Right atrium auricular region (tissue), 2 donors: ENCODE data around the gene PDGFRB. TPM values are rescaled to one million over a fixed set of nuclear protein-coding genes. Genes with fewer than 3 reads are reported as not detected.

Experiments used
- DNase-seq: peaks from one replicate; pipeline ENCODE4 v3.0.0-alpha.2; 2019; ENCODE audit warnings: low spot score
- H3K27ac ChIP-seq, 2 donors: fragments of 200-600 bp; sonication (generic); 1 replicate in 1 of 2; 2 replicates in 1 of 2; pipeline ENCODE4 v1.5.1; 2016 to 2019
- H3K27me3 ChIP-seq, 2 donors: fragments of 200-600 bp; sonication (generic); one replicate each; pipeline versions ENCODE4 v1.5.1 to v1.6.0; 2017 to 2019
- H3K36me3 ChIP-seq: fragments of 200-600 bp; sonication (generic); one replicate; pipeline ENCODE4 v1.5.1; 2016
- H3K4me1 ChIP-seq, 2 donors: fragments of 200-600 bp; sonication (generic); one replicate each; pipeline versions ENCODE4 v1.5.1 to v1.6.0; 2017 to 2019
- H3K4me3 ChIP-seq, 2 donors: fragments of 200-600 bp; sonication (generic); 1 replicate in 1 of 2; 2 replicates in 1 of 2; pipeline ENCODE4 v1.5.1; 2017 to 2019; ENCODE audit warnings: mild to moderate bottlenecking in 1 of 2, moderate library complexity in 1 of 2
- H3K9me3 ChIP-seq, 2 donors: fragments of 200-600 bp; sonication (generic); one replicate each; pipeline ENCODE4 v1.5.1; 2019
- CTCF ChIP-seq, 2 donors: fragments of 200-600 bp; sonication (generic); IDR thresholded peaks; one replicate each; pipeline ENCODE4 v1.5.1; 2019; ENCODE audit warnings: antibody characterized with exemption in 2 of 2
- total RNA-seq, 2 donors: library from RNA; depleted of rRNA; stranded (reverse); fragments of >200 nt; gene quantifications; one replicate each; pipeline ENCODE4 v1.1.0, GENCODE V29; 2016

The PDGFRB gene
- total RNA-seq, 2 donors from 2014 or later = 68.3 to 68.7 TPM

- Histone ChIP-seq H3K9me3 (no peaks in the 10 kb centered on the region), H3K36me3 (peaks cover 24% of the 10 kb centered on the region), H3K4me1 (peaks cover 0 to 76% of the 10 kb centered on the region in 2 donors), H3K4me3 (no peak overlapping the region), H3K27ac (peak overlapping the region in 1 of 2 donors; percentile 78), H3K27me3 (no peaks in the 10 kb centered on the region)
- DNase-seq = no peak
- TF ChIP-seq CTCF (IDR thresholded peaks at IDR 0.05) = no peak
Measured at GRCh38 chr5:150134198-150134588, 21.5 kb downstream of the PDGFRB start.

- DNase-seq = no peak
- TF ChIP-seq CTCF (IDR thresholded peaks at IDR 0.05) = no peak
- H3K9me3 ChIP-seq = no peaks in the 10 kb centered on the region
- H3K27ac ChIP-seq = peak overlapping the region in 1 of 2 donors; percentile 78
- H3K27me3 ChIP-seq = no peaks in the 10 kb centered on the region
- H3K4me3 ChIP-seq = no peak overlapping the region
- peaks cover 0 to 71% of the 10 kb centered on the region in 2 donors for H3K4me1 ChIP-seq
- peaks cover 29% of the 10 kb centered on the region for H3K36me3 ChIP-seq
Measured at GRCh38 chr5:150133581-150134197, 22.0 kb downstream of the PDGFRB start.

GRCh38 chr5:150132740-150133139 lies 22.9 kb downstream of the PDGFRB start:
- Histone ChIP-seq H3K4me1 (peaks cover 0 to 62% of the 10 kb centered on the region in 2 donors), H3K9me3 (no peaks in the 10 kb centered on the region), H3K4me3 (no peak overlapping the region), H3K36me3 (peaks cover 34% of the 10 kb centered on the region), H3K27me3 (no peaks in the 10 kb centered on the region), H3K27ac (peak overlapping the region; percentile 12 to 78)
- no peak for DNase-seq
- no peak for TF ChIP-seq CTCF (IDR thresholded peaks at IDR 0.05)

- no peaks in the 10 kb centered on the region for H3K27me3 ChIP-seq
- no peak for TF ChIP-seq CTCF (IDR thresholded peaks at IDR 0.05)
- H3K36me3 ChIP-seq = peaks cover 34% of the 10 kb centered on the region
- peaks cover 0 to 56% of the 10 kb centered on the region in 2 donors for H3K4me1 ChIP-seq
- H3K9me3 ChIP-seq = no peaks in the 10 kb centered on the region
- no peak overlapping the region for H3K4me3 ChIP-seq
- H3K27ac ChIP-seq = peak overlapping the region; percentile 12 to 78
- DNase-seq = no peak
Measured at GRCh38 chr5:150131978-150132694, 23.5 kb downstream of the PDGFRB start.

GRCh38 chr5:150131461-150131860 lies 24.2 kb downstream of the PDGFRB start:
- no peak overlapping the region for H3K4me3 ChIP-seq
- no peaks in the 10 kb centered on the region for H3K27me3 ChIP-seq
- peaks cover 0 to 49% of the 10 kb centered on the region in 2 donors for H3K4me1 ChIP-seq
- peak overlapping the region; percentile 12 to 78 for H3K27ac ChIP-seq
- H3K9me3 ChIP-seq = no peaks in the 10 kb centered on the region
- peaks cover 34% of the 10 kb centered on the region for H3K36me3 ChIP-seq
- no peak for DNase-seq
- TF ChIP-seq CTCF (IDR thresholded peaks at IDR 0.05) = no peak
